Left colon (tissue), 2 donors: ENCODE data around the gene DCAF8L2. TPM values are rescaled to one million over a fixed set of nuclear protein-coding genes. Genes with fewer than 3 reads are reported as not detected.
"Not testable (repeated sequence)": the region's sequence is repeated elsewhere in the genome, so short reads cannot be mapped to it uniquely, and the experiment has no call there.

Experiments used
- ATAC-seq: fragments of 200-7000 bp; cut with Tn5 transposase; one replicate; pipeline ENCODE4 v1.9.1; 2020; ENCODE audit warnings: mild to moderate bottlenecking, moderate library complexity
- DNase-seq, 2 donors: peaks; one replicate each; pipeline ENCODE4 v3.0.0-alpha.2; 2020
- intact Hi-C, 2 donors: fragments of 100-400 bp; cut with DNase I in 1 of 2; cut with micrococcal nuclease in 1 of 2; formaldehyde crosslinking; loops; one replicate each; pipeline versions ENCODE4 v1.11.2 to v1.14.0; 2022; cut with DNase I, micrococcal nuclease
- long read RNA-seq: library from polyadenylated mRNA; unstranded; transcript quantifications from one replicate; pipeline ENCODE4 v2.0.0, GENCODE V29; 2021
- total RNA-seq, 2 donors: library from RNA; stranded (reverse); fragmentation: NEBNext Ultra II Directional; extraction: Animal tissue kit (Norgen Biotek cat#: 25700); gene quantifications; one replicate each; pipeline ENCODE4 v1.2.1, GENCODE V29; 2021
- donor health status: DM: no; HTN: no; CAD: no.
- donor health status: DM: yes; HTN: yes; CAD: no.

The DCAF8L2 gene
- total RNA-seq: not detected
- long read RNA-seq: 0 reads

GRCh38 chrX:27590044-27590443 is at the start of gene DCAF8L2:
TSS of gene DCAF8L2 (plus strand) at chrX:27590344. CDS start at chrX:27746896, 156,552 bp downstream.
- intact Hi-C loops: no loop called here
- DNase-seq: no peak
- no peak for ATAC-seq

DNA sequence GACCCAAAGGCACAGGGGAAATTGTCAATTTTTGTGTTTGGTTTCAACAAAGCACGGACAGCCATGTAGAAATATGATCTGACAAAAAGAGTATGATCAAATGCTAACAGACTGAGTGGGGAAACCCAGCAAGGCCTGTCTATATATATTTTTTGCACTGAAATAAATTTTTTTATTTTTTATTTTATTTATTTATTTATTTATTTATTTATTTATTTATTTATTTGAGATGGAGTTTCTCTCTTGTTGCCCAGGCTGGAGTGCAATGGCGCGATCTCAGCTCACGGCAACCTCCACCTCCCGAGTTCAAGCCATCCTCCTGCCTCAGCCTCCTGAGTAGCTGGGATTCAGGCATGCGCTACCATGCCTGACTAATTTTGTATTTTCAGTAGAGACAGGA is 49.0 kb upstream of the DCAF8L2 start:
- ATAC-seq: not testable (repeated sequence)

GRCh38 chrX:27548624-27549023 is 41.5 kb upstream of the DCAF8L2 start:
- no peak for DNase-seq
- peak; percentile 81 for ATAC-seq
- intact Hi-C loops: no loop called here

More for the DNA sequence above, 49.0 kb upstream of the DCAF8L2 start:
- DNase-seq, intact Hi-C loops: not testable (repeated sequence)

- ATAC-seq: peak; percentile 18
- intact Hi-C loops: no loop called here
- no peak for DNase-seq
These were observed 40.5 kb upstream of the DCAF8L2 start for GRCh38 chrX:27549688-27550087.

DNA sequence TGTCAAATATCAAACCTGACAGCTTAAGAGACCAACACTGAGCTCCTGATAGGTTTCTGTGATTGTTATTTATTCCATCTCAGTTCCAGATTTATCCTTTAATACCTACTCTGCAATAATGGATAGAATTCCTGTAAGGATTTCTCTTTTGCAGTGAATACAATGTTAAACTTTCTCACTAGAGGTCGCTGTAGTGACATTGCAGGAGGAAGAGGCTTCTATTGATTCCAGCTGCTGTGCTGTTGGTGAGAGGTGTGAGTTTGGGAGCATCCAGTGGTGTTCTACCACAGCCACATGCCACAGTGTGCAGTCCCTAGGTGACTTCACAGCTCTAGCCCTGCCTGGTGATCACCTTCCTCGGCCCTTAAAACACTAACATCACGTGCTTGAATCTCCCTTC is 34.6 kb upstream of the DCAF8L2 start:
- intact Hi-C loops: no loop called here
- DNase-seq: no peak
- ATAC-seq: peak; percentile 66

DNA sequence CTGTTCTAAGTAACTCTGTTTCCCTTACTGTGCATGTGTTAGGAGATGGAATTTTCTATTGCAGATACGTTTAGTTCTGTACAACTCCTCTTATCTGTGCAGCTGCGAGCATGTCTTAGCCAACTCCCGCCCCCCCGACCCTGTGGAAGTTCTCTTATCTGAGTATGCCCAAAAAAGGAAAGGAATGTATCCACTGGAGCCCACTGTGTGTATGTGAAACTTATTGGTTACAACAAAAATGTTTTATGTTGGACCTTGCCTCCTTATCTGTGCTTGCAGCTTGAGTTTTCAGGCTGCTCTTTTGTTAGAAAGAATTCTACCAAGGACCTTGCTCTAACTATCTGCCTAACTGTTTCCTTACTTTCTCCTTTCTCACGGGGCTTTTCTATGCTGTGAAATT is 24.2 kb upstream of the DCAF8L2 start:
- ATAC-seq (no peak), DNase-seq (no peak)
- intact Hi-C loops: no loop called here

DNA sequence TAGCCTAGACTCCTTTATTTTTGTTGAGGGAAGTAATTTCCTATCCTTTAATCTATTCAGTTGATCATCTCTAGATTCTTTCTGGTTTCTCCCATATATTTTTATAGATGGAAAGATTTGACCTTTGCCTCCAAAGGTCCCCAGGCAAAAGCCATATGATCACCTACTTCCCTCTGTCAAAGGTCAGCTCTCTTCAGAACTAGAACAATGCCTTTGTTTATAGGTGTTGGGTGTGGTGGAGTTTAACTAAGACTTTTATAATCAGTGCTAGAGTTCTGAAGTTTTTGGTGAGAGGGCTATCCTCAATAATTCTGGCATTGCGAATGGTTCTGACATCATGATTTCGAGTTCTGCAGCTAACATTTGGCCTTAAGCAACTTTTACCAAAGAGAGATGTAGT is 19.0 kb upstream of the DCAF8L2 start:
- intact Hi-C loops: no loop called here
- peak; percentile 99 for ATAC-seq

GRCh38 chrX:27575565-27575964 is 14.6 kb upstream of the DCAF8L2 start:
- ATAC-seq: no peak
- no peak for DNase-seq
- intact Hi-C loops: no loop called here

More for the DNA sequence above, 19.0 kb upstream of the DCAF8L2 start:
- DNase-seq: no peak

DNA sequence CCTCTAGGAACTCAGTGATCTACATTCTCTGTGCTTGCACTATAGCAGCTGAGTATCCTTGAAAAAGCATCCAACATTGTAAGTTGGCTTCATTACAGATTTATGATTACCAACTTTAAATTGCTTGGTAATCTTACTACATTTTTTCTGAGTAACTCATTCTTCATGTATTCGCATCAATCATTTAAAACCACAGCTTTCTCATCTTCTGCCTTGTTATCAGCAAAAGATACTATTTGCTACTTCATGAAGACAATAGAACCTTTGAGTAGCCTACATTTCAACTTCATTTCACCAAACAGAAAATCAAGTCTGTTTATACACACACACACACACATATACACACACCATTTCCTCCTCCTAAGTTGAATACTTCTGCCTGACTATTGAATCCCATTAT is 6.2 kb upstream of the DCAF8L2 start:
- intact Hi-C loops: no loop called here
- DNase-seq: no peak
- ATAC-seq: no peak

DNA sequence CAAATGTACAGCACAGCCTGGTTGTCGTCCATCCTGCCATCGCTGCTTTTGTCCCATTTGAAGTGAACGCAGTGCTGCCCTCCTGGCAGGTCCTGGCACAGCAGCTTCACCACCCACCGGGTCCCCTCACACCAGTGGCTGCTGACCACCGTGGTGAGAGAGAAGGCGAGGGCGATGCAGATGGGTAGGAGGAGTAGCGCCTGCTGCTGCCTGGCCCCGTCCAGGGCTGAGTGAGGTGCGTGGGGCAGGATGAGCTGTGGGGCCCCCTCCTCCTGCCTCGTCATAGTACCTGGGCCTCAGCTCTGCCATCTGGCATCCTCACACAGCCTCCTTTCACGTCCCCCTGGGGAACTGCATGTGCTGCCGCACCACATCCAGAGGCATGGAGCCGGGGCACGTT is 1.8 kb downstream of the DCAF8L2 start:
- ATAC-seq (no peak), DNase-seq (no peak)
- intact Hi-C loops: no loop called here

GRCh38 chrX:27597508-27597907 is 7.4 kb downstream of the DCAF8L2 start:
- DNase-seq (no peak), ATAC-seq (no peak)
- intact Hi-C loops: no loop called here

GRCh38 chrX:27598312-27598711 is 8.2 kb downstream of the DCAF8L2 start:
- peak; percentile 83 for ATAC-seq
- peak; percentile 20 to 57 for DNase-seq
- intact Hi-C loops: no loop called here

DNA sequence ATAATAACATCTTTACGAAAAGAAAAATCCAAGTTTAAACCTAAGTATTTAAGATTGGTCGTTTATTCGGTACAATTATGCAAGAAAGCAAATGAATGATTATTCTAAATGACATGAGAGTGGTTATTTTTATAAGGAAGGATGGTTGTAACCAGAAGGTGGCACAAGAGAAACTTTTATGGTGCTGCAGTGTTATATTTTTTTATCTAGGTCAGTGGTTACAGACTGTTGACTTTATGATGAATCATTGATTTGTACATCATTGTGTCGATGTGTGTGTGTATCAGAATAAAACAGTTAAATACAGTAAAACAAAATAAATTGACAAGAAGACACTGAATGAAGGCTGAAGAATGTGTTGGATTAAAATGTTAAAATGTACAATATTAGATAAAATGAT is 9.8 kb downstream of the DCAF8L2 start:
- DNase-seq: no peak
- intact Hi-C loops: no loop called here
- peak; percentile 92 for ATAC-seq

DNA sequence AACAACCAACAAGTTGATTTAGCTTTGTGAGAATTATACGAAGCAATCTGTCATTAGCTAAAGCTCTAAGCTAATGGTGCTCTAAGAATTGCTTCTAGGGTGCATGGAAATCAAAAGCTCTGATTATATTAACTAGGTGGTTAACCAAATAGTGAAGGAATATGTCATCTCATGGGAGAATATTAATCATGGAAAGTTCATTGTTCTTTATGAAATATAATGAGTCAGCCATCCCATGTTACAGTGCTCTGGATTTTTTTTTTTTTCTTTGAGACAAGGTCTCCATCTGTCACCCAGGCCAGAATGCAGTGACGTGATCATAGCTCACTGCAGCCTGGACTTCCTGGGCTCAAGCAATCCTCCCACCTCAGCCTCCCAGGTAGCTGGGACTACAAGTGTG is 10.5 kb downstream of the DCAF8L2 start:
- intact Hi-C loops: no loop called here
- no peak for DNase-seq
- ATAC-seq: no peak

GRCh38 chrX:27608671-27609070 is 18.5 kb downstream of the DCAF8L2 start:
- no peak for DNase-seq
- intact Hi-C loops: no loop called here
- no peak for ATAC-seq

DNA sequence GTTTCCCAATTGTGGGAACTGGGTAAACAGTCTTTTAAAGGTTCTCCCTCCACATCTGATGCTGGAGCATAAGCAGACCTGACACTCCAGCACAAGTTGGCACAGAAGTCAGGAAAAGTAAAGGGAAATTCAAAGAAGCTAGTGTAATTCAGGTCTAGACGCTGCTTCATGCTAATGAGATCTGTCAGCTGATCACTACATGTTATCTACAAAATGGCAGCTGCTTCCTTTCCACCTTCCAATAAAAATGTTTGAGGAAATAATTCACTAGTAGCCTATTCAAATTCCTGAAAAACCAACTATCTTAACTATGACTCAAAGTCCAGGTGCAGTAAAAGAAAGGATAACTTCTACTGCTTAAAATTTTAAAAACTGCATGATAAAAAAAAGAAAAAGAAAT is 29.3 kb downstream of the DCAF8L2 start:
- intact Hi-C loops: no loop called here
- DNase-seq: no peak
- peak; percentile 88 for ATAC-seq

- intact Hi-C loops: no loop called here
- no peak for DNase-seq
- peak; percentile 70 for ATAC-seq
These were observed 29.8 kb downstream of the DCAF8L2 start for GRCh38 chrX:27619975-27620374.

- intact Hi-C loops: no loop called here
- ATAC-seq (peak; percentile 82), DNase-seq (no peak)
These were observed 32.7 kb downstream of the DCAF8L2 start for GRCh38 chrX:27622883-27623282.

GRCh38 chrX:27626066-27626465 is 35.9 kb downstream of the DCAF8L2 start:
- ATAC-seq (no peak), DNase-seq (no peak)
- intact Hi-C loops: no loop called here

DNA sequence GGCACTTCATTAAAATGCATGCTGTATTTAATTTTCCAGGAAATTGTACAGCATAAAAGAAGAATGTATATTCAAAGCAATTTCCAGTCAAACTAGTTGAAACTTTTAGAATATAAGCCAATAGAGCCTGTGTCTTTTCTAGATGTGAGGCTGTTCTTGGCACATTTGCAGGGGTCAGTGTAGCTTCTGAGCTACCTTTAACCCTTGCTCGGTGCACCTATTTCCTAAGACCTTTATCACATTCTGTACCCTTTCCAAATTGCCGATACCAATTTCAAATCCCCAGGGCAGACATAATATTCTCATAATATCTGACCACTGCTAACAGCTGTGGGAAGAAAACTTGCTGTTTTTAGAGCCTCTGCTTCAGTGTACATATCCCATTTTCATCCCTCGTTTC is 43.2 kb downstream of the DCAF8L2 start:
- DNase-seq (no peak), ATAC-seq (no peak)
- intact Hi-C loops: no loop called here

DNA sequence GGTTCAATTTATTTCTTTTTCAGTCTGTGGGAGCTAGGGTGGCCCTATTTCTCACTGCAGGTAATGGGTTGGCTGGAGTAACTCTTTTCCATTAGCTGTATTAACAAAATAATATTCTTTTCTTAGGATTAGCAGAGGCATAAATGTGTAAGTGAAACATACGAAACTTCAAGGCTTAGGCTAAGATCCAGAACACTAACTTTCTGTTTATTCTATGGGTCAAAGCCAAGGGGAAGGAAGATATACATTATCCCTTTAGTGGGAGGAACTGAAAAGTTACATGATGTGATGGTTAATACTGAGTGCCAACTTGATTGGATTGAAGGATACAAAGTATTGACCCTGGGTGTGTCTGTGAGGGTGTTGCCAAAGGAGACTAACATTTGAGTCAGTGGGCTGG is 66.4 kb downstream of the DCAF8L2 start:
- intact Hi-C loops: no loop called here
- no peak for ATAC-seq

GRCh38 chrX:27660878-27661277 is 70.7 kb downstream of the DCAF8L2 start:
- DNase-seq: no peak
- intact Hi-C loops: no loop called here
- ATAC-seq: no peak

More for the DNA sequence above, 66.4 kb downstream of the DCAF8L2 start:
- no peak for DNase-seq
